DOHH2 (cell line): Measurements from ENCODE around the gene SLC17A8.

Experiments
- CTCF ChIP-seq: fragments of 200-600 bp; sonication (generic); IDR thresholded peaks from one replicate; pipeline ENCODE4 v1.5.1; 2014; ENCODE audit warnings: antibody characterized with exemption, mild to moderate bottlenecking, low read depth, low read length; ENCODE audit not compliant: poor library complexity, severe bottlenecking
- EZH2phosphoT487 ChIP-seq: fragments of 200-600 bp; sonication (generic); IDR thresholded peaks from 2 replicates; pipeline ENCODE4 v1.6.1; 2017; ENCODE audit warnings: borderline replicate concordance, mild to moderate bottlenecking, antibody characterized with exemption, low read length, moderate library complexity, mixed read lengths

DNA sequence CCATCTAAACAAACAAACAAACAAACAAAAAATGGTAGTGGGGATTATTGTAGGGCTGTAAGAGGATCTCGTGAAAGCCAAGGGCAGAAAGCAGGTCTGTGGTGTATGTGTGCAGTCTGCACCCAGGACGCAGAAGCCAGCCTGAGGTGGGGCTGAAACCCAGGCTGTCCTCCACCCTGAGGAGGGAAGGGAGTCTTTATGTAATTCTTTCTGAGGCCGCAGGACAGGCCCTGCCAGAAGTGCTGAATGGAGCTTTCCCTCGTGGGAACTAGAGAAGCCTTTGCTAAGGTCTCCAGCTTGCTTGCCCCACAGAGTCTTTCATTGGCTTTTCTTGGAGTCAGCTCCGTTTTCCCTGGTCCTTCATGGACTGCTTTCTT, 27.7 kb downstream of the SLC17A8 start:
- TF ChIP-seq CTCF (no peak), EZH2phosphoT487 (no peak)
